ENCODE data around the gene ADRM1.

ADRM1 gene

DNA sequence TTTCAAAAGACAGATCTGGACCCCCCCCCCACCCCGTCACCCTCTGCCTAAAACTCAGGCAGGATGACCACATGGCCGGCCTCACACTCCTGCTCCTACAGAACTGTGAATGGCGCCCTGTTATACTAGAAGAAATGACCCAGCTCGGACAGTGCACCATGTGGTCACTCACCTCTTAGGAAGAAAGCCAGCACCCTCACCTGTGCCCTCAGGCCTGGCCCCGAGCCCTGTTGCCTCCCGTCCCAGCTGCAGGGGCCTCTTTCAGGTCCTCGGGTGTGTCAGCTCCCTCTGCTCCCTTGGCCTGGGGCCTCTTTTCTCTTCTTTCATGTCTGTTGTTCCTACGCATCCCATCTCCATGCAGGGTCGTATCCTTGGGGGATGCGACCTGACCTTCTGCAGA, 40.7 kb upstream of the ADRM1 start:
- no peak overlapping the region for H3K4me3 ChIP-seq (ENCODE audit: low read depth, low read length)
- TF ChIP-seq, protein P1, sequence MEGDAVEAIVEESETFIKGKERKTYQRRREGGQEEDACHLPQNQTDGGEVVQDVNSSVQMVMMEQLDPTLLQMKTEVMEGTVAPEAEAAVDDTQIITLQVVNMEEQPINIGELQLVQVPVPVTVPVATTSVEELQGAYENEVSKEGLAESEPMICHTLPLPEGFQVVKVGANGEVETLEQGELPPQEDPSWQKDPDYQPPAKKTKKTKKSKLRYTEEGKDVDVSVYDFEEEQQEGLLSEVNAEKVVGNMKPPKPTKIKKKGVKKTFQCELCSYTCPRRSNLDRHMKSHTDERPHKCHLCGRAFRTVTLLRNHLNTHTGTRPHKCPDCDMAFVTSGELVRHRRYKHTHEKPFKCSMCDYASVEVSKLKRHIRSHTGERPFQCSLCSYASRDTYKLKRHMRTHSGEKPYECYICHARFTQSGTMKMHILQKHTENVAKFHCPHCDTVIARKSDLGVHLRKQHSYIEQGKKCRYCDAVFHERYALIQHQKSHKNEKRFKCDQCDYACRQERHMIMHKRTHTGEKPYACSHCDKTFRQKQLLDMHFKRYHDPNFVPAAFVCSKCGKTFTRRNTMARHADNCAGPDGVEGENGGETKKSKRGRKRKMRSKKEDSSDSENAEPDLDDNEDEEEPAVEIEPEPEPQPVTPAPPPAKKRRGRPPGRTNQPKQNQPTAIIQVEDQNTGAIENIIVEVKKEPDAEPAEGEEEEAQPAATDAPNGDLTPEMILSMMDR (IDR thresholded peaks at IDR 0.05; ENCODE audit: borderline replicate concordance, insufficient read depth, low read depth, low read length), result no peak

- TF ChIP-seq, protein P1 (IDR thresholded peaks at IDR 0.05; ENCODE audit: borderline replicate concordance, insufficient read depth, low read depth, low read length), result no peak
- no peak overlapping the region for H3K4me3 ChIP-seq (ENCODE audit: low read depth, low read length)
These were observed 39.4 kb upstream of the ADRM1 start for GRCh38 chr20:62263396-62263795.

- H3K4me3 ChIP-seq (ENCODE audit: low read depth, low read length), result no peak overlapping the region
- TF ChIP-seq, protein P1 (IDR thresholded peaks at IDR 0.05; ENCODE audit: borderline replicate concordance, insufficient read depth, low read depth, low read length), result no peak
These were observed 37.4 kb upstream of the ADRM1 start for GRCh38 chr20:62265365-62265764.

- no peak overlapping the region for H3K4me3 ChIP-seq (ENCODE audit: low read depth, low read length)
- TF ChIP-seq, protein P1 (IDR thresholded peaks at IDR 0.05; ENCODE audit: borderline replicate concordance, insufficient read depth, low read depth, low read length), result no peak
These were observed 36.5 kb upstream of the ADRM1 start for GRCh38 chr20:62266340-62266739.

DNA sequence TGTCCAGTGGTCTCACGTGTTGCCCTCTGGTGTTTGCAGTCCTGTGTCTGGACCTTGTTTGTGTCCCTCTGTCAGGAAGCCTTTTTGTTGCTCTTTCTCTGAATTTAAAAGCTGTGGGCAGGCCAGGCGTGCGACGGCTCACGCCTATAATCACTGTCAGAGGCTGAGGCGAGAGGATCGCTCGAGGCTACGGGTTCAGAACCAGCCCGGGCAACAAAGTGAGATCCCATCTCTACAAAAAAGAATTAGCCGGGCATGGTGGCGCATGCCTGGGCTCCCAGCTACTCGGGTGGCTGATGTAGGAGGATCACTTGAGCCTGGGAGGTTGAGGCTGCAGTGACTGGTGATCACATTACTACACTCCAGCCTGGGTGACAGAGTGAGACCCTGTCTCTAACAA, 35.9 kb upstream of the ADRM1 start:
- TF ChIP-seq, protein P1 (IDR thresholded peaks at IDR 0.05; ENCODE audit: borderline replicate concordance, insufficient read depth, low read depth, low read length), result no peak

GRCh38 chr20:62267543-62267942, 35.3 kb upstream of the ADRM1 start:
- H3K4me3 ChIP-seq (ENCODE audit: low read depth, low read length), result no peak overlapping the region
- TF ChIP-seq, protein P1 (IDR thresholded peaks at IDR 0.05; ENCODE audit: borderline replicate concordance, insufficient read depth, low read depth, low read length), result no peak

More for the DNA sequence above, 35.9 kb upstream of the ADRM1 start:
- no peak overlapping the region for H3K4me3 ChIP-seq (ENCODE audit: low read depth, low read length)

- TF ChIP-seq, protein P1 (IDR thresholded peaks at IDR 0.05; ENCODE audit: borderline replicate concordance, insufficient read depth, low read depth, low read length), result no peak
- no peak overlapping the region for H3K4me3 ChIP-seq (ENCODE audit: low read depth, low read length)
These were observed 34.4 kb upstream of the ADRM1 start for GRCh38 chr20:62268228-62268900.
